Rectal smooth muscle tissue (tissue), 1 donor: ENCODE measurements around the gene ZNF341.

Source experiments
- H3K27ac ChIP-seq: one replicate; pipeline ENCODE4 v1.7.0; 2013; ENCODE audit warnings: low read depth, low read length, inconsistent platforms
- H3K27me3 ChIP-seq: one replicate; pipeline ENCODE4 v1.7.0; 2013; ENCODE audit warnings: low read length; ENCODE audit not compliant: control insufficient read depth, insufficient read depth
- H3K36me3 ChIP-seq: one replicate; pipeline ENCODE4 v1.7.0; 2013; ENCODE audit warnings: low read length; ENCODE audit not compliant: control insufficient read depth, insufficient read depth
- H3K4me1 ChIP-seq: one replicate; pipeline ENCODE4 v1.7.0; 2013; ENCODE audit warnings: low read length; ENCODE audit not compliant: control insufficient read depth, insufficient read depth
- H3K4me3 ChIP-seq: one replicate; pipeline ENCODE4 v1.7.0; 2013; ENCODE audit warnings: low read length
- H3K9ac ChIP-seq: one replicate; pipeline ENCODE4 v1.7.0; 2013; ENCODE audit warnings: low read length

Gene ZNF341

DNA sequence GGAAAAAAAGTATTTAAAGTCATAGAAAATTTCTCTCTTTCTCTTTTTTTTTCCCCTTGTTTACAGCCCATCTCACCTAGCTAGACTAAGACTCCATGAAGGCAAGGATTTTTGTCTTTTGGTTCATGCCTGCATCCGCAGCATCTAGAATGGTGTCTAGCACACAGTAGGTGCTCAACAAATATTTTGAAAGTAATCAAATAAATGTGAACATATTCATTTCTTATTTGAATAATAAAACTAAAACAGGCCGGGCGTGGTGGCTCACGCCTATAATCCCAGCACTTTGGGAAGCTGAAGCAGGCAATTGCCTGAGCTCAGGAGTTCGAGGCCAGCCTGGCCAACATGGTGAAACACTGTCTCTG is 4.7 kb upstream of the ZNF341 start:
- Histone ChIP-seq H3K36me3 (no peaks in the 10 kb centered on the region), H3K9ac (no peak overlapping the region), H3K27me3 (no peaks in the 10 kb centered on the region), H3K4me1 (peaks cover 3% of the 10 kb centered on the region), H3K27ac (no peak overlapping the region), H3K4me3 (no peak overlapping the region)

DNA sequence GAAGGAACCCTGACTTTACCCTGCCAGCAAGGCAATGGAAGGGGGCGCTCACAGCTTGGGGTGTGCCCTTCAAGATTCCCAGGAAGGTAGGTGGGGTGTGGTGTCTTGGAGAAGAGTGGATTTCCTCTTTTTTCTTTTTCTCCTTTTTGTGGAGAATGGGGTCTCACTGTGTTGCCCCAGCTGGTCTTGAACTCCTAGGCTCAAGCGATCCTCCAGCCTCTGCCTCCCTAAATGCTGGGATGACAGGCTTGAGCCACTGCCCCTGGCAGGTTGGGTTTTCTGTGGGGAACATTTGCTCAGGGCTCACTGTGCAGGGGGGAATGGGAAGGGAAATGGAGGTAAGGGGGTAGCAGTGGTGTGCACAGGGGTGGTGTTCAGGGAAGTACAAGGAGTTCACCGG is 4.0 kb upstream of the ZNF341 start:
- Histone ChIP-seq H3K27ac (no peak overlapping the region), H3K4me3 (no peak overlapping the region), H3K4me1 (peaks cover 7% of the 10 kb centered on the region), H3K9ac (no peak overlapping the region), H3K27me3 (no peaks in the 10 kb centered on the region), H3K36me3 (no peaks in the 10 kb centered on the region)

DNA sequence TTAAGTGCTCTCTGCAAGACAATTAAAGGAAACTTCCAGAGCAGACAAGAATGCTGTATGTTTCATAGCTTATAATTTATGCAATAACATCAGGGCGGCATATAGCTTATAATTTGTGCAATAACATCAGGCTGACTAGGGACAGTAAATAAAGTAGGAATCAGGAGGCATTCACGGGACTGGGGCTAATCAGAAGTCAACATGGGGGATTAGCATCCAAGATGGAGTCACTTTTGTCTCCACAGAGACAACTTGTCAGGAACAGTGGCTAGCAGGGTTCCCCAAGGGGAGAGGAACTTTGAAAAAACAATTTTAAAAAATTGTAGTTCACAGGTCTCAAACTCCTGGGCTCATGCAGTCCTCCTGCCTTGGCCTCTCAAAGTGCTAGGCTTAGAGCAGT is 3.3 kb upstream of the ZNF341 start:
- no peak overlapping the region for H3K4me3 ChIP-seq

DNA sequence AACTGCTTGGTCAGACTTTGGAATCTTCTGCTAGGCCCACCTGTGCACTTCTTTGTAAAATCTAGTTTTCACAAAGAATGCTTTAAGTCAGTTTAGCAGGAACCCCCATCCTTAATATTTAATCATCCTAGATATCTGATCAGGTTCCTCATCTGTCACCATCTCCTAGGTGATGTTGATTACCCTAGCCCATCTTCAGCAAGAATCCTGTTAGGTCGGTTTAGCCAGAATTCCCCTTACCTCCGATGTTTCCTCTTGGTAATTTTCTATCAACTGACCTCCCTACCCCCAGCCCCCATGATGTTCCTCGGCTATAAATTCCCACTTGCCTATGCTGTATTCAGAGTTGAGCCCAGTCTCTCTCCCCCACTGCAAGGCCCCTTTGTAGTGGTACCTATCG is 2.7 kb upstream of the ZNF341 start:
- H3K4me1 ChIP-seq, result peaks cover 7% of the 10 kb centered on the region
- no peak overlapping the region for H3K27ac ChIP-seq
- no peak overlapping the region for H3K4me3 ChIP-seq
- no peaks in the 10 kb centered on the region for H3K27me3 ChIP-seq
- H3K36me3 ChIP-seq, result no peaks in the 10 kb centered on the region
- H3K9ac ChIP-seq, result no peak overlapping the region

More for the DNA sequence above, 3.3 kb upstream of the ZNF341 start:
- Histone ChIP-seq H3K9ac (no peak overlapping the region), H3K4me1 (peaks cover 7% of the 10 kb centered on the region), H3K36me3 (no peaks in the 10 kb centered on the region), H3K27me3 (no peaks in the 10 kb centered on the region), H3K27ac (no peak overlapping the region)

DNA sequence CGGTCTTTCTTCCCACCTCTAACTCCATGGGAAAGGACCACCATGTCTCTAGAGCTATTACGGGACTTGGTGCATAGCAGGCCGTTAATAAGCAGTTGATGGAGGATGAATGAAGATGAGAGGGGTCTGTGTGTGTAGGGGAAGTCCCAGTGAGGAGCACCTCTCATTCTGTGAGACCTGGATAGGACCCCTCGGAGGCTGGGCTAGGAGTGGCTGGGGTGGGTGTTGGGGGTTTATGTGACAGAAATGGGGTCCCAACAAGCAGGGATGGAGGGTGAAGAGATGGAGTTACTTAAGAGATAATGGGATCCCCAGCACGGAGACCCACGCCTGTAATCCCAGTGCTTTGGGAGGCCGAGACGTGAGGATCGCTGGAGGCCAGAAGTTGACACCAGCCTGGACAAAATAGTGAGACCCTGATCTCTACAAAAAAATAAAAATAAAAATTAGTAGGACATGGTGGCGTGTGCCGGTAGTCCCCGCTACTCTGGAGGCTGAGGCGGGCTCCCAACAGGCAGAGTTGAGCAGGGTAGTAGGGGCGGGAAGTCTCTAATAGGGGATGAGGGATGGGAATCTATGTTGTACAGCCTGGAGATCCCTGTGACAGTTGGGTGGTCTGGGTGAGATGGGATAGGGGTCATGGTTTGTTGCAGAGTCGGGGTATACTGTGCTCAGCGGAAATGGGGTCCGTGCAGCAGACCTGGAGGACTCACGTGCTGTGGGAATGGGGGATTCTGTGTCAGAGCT is 677 bp upstream of the ZNF341 start:
- H3K27ac ChIP-seq, result peak overlapping the region; percentile 89
- peaks cover 7% of the 10 kb centered on the region for H3K4me1 ChIP-seq
- H3K4me3 ChIP-seq, result peak overlapping the region; percentile 79
- no peaks in the 10 kb centered on the region for H3K27me3 ChIP-seq
- H3K36me3 ChIP-seq, result no peaks in the 10 kb centered on the region
- H3K9ac ChIP-seq, result peak overlapping the region; percentile 28

DNA sequence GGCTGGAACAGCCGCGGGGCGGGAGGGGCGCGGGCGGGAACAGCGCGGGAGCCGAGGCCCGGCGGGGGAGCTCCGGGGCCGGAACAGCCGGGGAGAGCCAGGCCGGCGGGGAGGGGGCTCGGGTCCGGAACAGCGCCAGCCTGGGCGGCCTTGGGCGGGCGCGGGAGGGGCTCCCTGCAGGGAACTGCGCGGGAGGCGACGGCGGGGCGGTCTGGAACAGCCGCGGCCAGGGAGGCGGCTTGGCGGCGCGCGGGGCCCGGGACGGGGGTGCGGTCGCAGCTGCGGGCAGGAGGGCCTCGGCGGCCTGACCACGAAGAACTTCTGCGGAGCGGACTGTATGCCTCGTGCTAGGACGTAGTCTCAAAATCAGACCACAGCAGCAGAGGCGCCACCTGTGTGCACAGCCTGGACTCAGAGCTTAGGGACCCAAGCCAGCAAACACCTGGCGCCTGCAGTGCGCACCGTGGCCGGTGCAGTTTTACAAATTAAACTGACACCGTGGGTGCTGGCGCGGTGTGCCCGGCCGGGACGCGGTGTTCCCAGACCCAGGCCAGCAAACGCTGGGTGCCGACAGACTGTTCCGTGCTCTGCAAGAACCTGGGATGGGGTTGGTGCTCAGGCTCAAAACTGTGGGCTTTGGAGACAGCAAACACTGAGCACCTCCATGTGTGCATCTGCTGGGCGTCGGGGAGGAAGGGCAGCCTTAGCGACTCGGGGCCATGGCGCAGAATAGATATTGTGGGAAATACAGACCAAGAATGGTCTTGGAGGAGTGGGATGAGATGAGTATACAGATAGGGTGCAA is 572 bp downstream of the ZNF341 start:
- peaks cover 7% of the 10 kb centered on the region for H3K4me1 ChIP-seq
- peak overlapping the region; percentile 80 for H3K4me3 ChIP-seq
- peak overlapping the region; percentile 89 for H3K27ac ChIP-seq
- H3K27me3 ChIP-seq, result no peaks in the 10 kb centered on the region
- peak overlapping the region; percentile 61 for H3K9ac ChIP-seq
- H3K36me3 ChIP-seq, result no peaks in the 10 kb centered on the region

DNA sequence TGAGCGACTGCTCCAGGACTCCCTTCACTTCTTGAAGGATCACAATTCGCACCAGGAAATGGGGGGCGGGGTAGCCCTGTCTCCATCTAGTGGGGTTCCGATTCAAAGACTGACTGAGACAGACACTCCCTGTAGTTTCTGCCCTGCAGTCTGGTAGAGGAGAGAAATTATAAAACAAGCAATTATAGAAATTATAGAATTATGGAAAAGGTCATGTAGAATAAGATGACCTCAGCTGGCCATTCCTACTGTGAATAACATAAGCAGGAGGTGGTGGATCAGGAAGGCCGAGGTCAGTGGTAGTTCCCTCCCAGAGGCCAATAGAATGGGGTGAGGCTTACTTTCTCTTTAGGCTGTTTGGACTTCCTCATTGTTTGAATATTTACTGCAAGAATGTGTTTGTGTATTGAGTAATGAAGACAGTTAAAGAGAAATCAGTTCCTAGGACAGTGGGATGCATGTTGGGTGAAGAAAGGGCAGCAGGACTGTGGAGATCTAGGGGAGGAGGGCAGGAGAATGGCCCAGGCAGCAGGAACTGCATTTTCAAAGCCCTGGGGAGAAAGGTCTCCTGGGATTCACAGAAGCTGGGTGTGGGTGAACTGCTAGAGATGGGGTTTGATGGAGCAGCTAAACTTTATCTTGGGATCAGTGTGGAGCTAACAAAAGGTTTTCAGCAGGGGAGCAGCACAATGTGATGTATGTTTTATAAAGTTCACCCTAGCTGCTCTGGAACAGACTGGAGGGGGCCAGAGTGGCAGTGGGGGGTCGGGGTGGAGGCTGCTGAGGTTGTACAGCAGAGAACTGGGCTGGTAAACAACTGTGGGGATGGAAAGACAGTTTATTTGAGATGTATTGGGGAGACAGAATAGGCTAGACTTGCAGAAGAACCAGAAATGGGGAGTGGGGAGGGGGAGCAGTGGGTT is 2.1 kb downstream of the ZNF341 start:
- Histone ChIP-seq H3K27ac (peak overlapping the region; percentile 45), H3K9ac (no peak overlapping the region), H3K4me3 (no peak overlapping the region), H3K27me3 (no peaks in the 10 kb centered on the region), H3K4me1 (peaks cover 7% of the 10 kb centered on the region), H3K36me3 (no peaks in the 10 kb centered on the region)

DNA sequence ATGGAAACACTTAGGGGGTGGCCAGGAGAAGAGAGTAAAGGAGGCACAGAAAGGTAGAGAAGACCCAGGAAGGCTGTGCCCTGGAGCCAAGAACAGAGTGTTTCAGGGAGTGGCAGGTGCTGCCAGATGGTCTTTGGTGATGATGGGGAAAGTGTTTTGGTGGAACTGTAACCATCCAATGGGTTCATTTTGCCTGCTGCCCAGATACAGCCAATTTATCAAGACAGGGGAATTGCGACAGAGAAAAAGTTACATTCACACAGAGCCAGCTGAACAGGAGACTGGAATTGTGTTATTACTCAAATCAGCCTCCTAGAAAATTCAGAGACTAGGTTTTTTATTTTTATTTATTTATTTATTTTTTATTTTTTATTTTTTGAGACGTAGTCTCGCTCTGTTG is 5.2 kb downstream of the ZNF341 start:
- Histone ChIP-seq H3K36me3 (no peaks in the 10 kb centered on the region), H3K27ac (no peak overlapping the region), H3K4me1 (peaks cover 4% of the 10 kb centered on the region), H3K9ac (no peak overlapping the region), H3K4me3 (no peak overlapping the region), H3K27me3 (no peaks in the 10 kb centered on the region)

DNA sequence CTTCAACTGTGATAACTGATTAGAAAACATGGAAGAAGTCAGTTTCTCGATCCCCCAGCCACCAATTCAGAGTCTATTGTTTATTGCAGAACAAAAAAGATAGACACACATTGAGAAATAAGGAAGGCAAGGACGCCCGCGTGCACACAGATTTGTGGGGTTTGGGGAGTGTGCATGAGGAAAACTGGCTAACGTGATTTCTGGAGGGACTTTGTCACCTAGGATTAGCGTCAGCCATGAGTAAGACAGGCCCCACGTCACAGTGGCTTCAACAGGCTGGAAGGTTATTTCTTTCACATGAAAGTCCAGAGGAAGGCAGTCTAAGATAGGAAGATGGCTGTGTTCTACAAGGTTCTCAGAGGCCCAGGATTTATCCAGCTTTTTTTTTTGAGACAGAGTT is 7.7 kb downstream of the ZNF341 start:
- H3K4me3 ChIP-seq, result no peak overlapping the region
- H3K36me3 ChIP-seq, result no peaks in the 10 kb centered on the region
- no peak overlapping the region for H3K9ac ChIP-seq
- H3K27ac ChIP-seq, result no peak overlapping the region
- no peaks in the 10 kb centered on the region for H3K27me3 ChIP-seq
- H3K4me1 ChIP-seq, result no peaks in the 10 kb centered on the region

DNA sequence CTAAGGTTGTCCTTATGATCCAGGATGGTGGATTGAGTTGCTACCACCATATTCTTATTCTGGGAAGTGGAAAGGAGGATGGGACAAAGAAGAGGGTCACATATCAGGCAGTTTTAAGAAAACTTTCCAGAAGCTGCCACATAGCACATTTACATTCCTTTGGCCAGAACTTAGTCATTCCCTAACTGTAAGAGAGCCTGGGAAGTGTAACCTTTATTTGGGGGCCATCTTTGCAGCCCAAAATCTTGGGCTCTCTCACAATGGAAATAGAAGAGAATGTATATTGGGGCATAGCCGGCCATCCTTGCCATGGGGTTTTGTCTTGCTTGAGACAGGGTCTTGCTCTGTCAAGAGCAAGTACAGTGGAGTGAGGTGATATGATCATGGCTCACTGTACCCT is 8.4 kb downstream of the ZNF341 start:
- H3K4me1 ChIP-seq, result no peaks in the 10 kb centered on the region
- no peak overlapping the region for H3K9ac ChIP-seq
- no peak overlapping the region for H3K27ac ChIP-seq
- no peaks in the 10 kb centered on the region for H3K27me3 ChIP-seq
- no peaks in the 10 kb centered on the region for H3K36me3 ChIP-seq
- no peak overlapping the region for H3K4me3 ChIP-seq

DNA sequence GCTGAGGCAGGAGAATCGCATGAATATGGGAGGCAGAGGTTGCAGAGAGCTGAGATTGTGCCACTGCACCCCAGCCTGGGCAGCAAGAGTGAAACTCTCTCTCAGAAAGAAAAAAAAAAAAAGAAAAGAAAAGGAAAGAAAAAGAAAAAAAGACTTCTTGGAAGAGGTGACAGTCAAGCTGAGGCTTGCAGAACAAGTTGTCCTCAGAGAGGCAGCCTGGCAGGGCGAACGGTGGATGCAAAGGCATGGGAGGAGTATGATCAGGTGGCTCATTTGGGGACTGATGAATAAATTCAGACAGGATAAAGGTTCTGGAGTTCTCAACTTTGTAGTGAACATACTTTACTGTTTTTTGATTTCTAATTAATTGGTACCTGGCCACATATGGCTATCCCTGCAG is 12.4 kb downstream of the ZNF341 start:
- Histone ChIP-seq H3K27me3 (no peaks in the 10 kb centered on the region), H3K36me3 (peaks cover 2% of the 10 kb centered on the region), H3K4me3 (no peak overlapping the region), H3K9ac (no peak overlapping the region), H3K27ac (no peak overlapping the region), H3K4me1 (no peaks in the 10 kb centered on the region)

DNA sequence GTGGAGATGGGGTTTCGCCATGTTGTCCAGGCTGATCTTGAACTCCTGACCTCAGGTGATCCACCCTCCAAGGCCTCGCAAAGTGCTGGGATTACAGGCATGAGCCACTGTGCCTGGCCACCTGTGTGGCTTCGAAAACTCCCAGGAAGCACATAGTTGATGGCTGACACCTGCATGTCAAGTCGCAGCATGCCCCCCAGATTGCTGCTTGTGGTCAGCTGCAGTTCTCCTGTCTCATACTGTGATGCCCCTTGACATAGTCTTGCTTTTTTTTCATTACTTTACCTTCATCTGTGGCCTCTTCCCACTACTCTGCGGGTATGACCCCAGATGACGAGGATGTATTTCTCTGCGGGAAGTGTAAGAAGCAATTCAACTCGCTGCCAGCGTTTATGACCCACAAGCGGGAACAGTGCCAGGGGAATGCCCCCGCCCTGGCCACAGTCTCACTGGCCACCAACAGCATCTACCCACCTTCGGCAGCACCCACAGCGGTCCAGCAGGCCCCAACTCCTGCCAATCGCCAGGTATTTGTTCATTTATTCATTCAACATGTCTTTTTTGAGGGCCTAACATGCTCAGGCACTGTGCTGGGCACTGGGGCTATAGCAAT is 13.1 kb downstream of the ZNF341 start:
- Histone ChIP-seq H3K36me3 (peaks cover 2% of the 10 kb centered on the region), H3K4me3 (no peak overlapping the region), H3K9ac (no peak overlapping the region), H3K4me1 (no peaks in the 10 kb centered on the region), H3K27me3 (no peaks in the 10 kb centered on the region), H3K27ac (no peak overlapping the region)
